Liver (tissue), 9 donors: ENCODE results near the gene TATDN3. TPM values are rescaled to one million over a fixed set of nuclear protein-coding genes. Genes with fewer than 3 reads are reported as not detected.
A peak's percentile ranks its signal among the peaks of the same experiment; 100 is the strongest.

Source experiments
- DNase-seq: peaks from one replicate; pipeline ENCODE4 v3.0.0-alpha.2; 2017; ENCODE audit warnings: low spot score
- H3K27ac ChIP-seq, 2 donors: one replicate each; pipeline ENCODE4 v1.7.0; 2013; ENCODE audit warnings: inconsistent platforms in 2 of 2, low read length in 2 of 2, control low read depth in 1 of 2, low read depth in 1 of 2, mild to moderate bottlenecking in 1 of 2
- H3K27me3 ChIP-seq, 4 donors: one replicate each; pipeline versions ENCODE4 v1.6.1 to v1.7.0; 2013; ENCODE audit warnings: low read length in 3 of 4, inconsistent platforms in 1 of 4, mild to moderate bottlenecking in 1 of 4, moderate library complexity in 1 of 4; ENCODE audit not compliant: control insufficient read depth in 4 of 4, insufficient read depth in 4 of 4
- H3K36me3 ChIP-seq, 4 donors: one replicate each; pipeline versions ENCODE4 v1.6.1 to v1.7.0; 2013; ENCODE audit warnings: low read length in 3 of 4, mild to moderate bottlenecking in 3 of 4, low read depth in 1 of 4, moderate library complexity in 1 of 4; ENCODE audit not compliant: control insufficient read depth in 4 of 4, insufficient read depth in 3 of 4
- H3K4me1 ChIP-seq, 4 donors: one replicate each; pipeline versions ENCODE4 v1.6.1 to v1.7.0; 2013; ENCODE audit warnings: low read length in 3 of 4, mild to moderate bottlenecking in 3 of 4, moderate library complexity in 1 of 4; ENCODE audit not compliant: control insufficient read depth in 4 of 4, insufficient read depth in 4 of 4
- H3K4me3 ChIP-seq, 3 donors: one replicate each; pipeline versions ENCODE4 v1.6.1 to v1.7.0; 2013; ENCODE audit warnings: low read length in 3 of 3, control low read depth in 1 of 3, low read depth in 1 of 3, mild to moderate bottlenecking in 1 of 3
- H3K9ac ChIP-seq, 2 donors: one replicate each; pipeline ENCODE4 v1.7.0; 2013; ENCODE audit warnings: low read length in 2 of 2, mild to moderate bottlenecking in 2 of 2, moderate library complexity in 2 of 2, control low read depth in 1 of 2, low read depth in 1 of 2
- H3K9me3 ChIP-seq, 4 donors: one replicate each; pipeline versions ENCODE4 v1.6.1 to v1.7.0; 2013; ENCODE audit warnings: low read length in 3 of 4; ENCODE audit not compliant: control insufficient read depth in 4 of 4
- EGR1 ChIP-seq, 2 donors: IDR thresholded peaks; 2 replicates each; pipeline ENCODE4 v1.6.1; 2016 to 2018; ENCODE audit warnings: antibody characterized with exemption in 2 of 2, low read depth in 2 of 2
- FOXA1 ChIP-seq: IDR thresholded peaks from 2 replicates; pipeline ENCODE4 v1.6.1; 2016; ENCODE audit warnings: antibody characterized with exemption
- FOXA2 ChIP-seq: IDR thresholded peaks from 2 replicates; pipeline ENCODE4 v1.6.1; 2016; ENCODE audit warnings: antibody characterized with exemption
- GABPA ChIP-seq, 2 donors: IDR thresholded peaks in 1 of 2; conservative IDR thresholded peaks in 1 of 2; 2 replicates each; pipeline ENCODE4 v1.6.1; 2016; ENCODE audit warnings: antibody characterized with exemption in 2 of 2, mild to moderate bottlenecking in 1 of 2, moderate library complexity in 1 of 2
- HNF4A ChIP-seq, 2 donors: conservative IDR thresholded peaks; 2 replicates each; pipeline ENCODE4 v1.6.1; 2016; ENCODE audit warnings: antibody characterized with exemption in 2 of 2, mild to moderate bottlenecking in 2 of 2
- HNF4G ChIP-seq: IDR thresholded peaks from 2 replicates; pipeline ENCODE4 v1.6.1; 2016; ENCODE audit warnings: antibody characterized with exemption
- JUND ChIP-seq, 2 donors: IDR thresholded peaks; 2 replicates each; pipeline ENCODE4 v1.6.1; 2016; ENCODE audit warnings: antibody characterized with exemption in 2 of 2
- NR2F2 ChIP-seq: IDR thresholded peaks from 2 replicates; pipeline ENCODE4 v1.6.1; 2016; ENCODE audit warnings: antibody characterized with exemption
- RAD21 ChIP-seq, 2 donors: IDR thresholded peaks; 2 replicates each; pipeline ENCODE4 v1.6.1; 2016; ENCODE audit warnings: antibody characterized with exemption in 2 of 2, mild to moderate bottlenecking in 2 of 2
- REST ChIP-seq: IDR thresholded peaks from 2 replicates; pipeline ENCODE4 v1.6.1; 2016; ENCODE audit warnings: antibody characterized with exemption, mild to moderate bottlenecking
- RXRA ChIP-seq, 2 donors: IDR thresholded peaks; 2 replicates each; pipeline ENCODE4 v1.6.1; 2017 to 2018; ENCODE audit warnings: antibody characterized with exemption in 2 of 2, mild to moderate bottlenecking in 1 of 2
- SP1 ChIP-seq: IDR thresholded peaks from 2 replicates; pipeline ENCODE4 v1.6.1; 2018; ENCODE audit warnings: antibody characterized with exemption, mild to moderate bottlenecking
- TAF1 ChIP-seq: conservative IDR thresholded peaks from 2 replicates; pipeline ENCODE4 v1.6.1; 2016; ENCODE audit warnings: antibody characterized with exemption, mild to moderate bottlenecking
- YY1 ChIP-seq: IDR thresholded peaks from 2 replicates; pipeline ENCODE4 v1.6.1; 2016; ENCODE audit warnings: antibody characterized with exemption, mild to moderate bottlenecking
- ZBTB33 ChIP-seq: IDR thresholded peaks from 2 replicates; pipeline ENCODE4 v1.6.1; 2016; ENCODE audit warnings: antibody characterized with exemption
- WGBS: extraction: QIAGEN DNeasy Blood & Tissue Kit; methylation state at CpG from one replicate; pipeline ENCODE4 v1.1.7; 2013; 5-methylcytosine and 5-hydroxymethylcytosine counted together
- polyA plus RNA-seq, 2 donors: library from polyadenylated mRNA; stranded (reverse) in 1 of 2; unstranded in 1 of 2; fragments of 200-250 nt in 1 of 2; fragments of >200 nt in 1 of 2; fragmentation: Nextera tagmentation in 1 of 2; extraction: Ambion mirVana in 1 of 2; gene quantifications; one replicate each; pipeline versions ENCODE4 v1.2.1 to v1.2.3, GENCODE V29; 2013 to 2015
- total RNA-seq, 2 donors: library from RNA; depleted of rRNA; stranded (reverse); fragments of >200 nt; gene quantifications; one replicate each; pipeline ENCODE4 v1.2.3, GENCODE V29; 2014
- TF ChIP-seq, protein P1 (sequence below): fragments of 150-350 bp; IDR thresholded peaks from 2 replicates; pipeline ENCODE4 v1.5.1; 2017; ENCODE audit warnings: improper control_type of control experiment, low read depth, low read length; ENCODE audit not compliant: missing input control
- TF ChIP-seq, protein P2 (sequence below): IDR thresholded peaks from 2 replicates; pipeline ENCODE4 v1.6.1; 2016; ENCODE audit warnings: antibody characterized with exemption
- TF ChIP-seq, protein P3 (sequence below): IDR thresholded peaks from 2 replicates; pipeline ENCODE4 v1.6.1; 2016; ENCODE audit warnings: antibody characterized with exemption
- donor health status: healthy.
- donor health status: healthy.
- donor health status: healthy.
- donor health status: healthy.
- donor health status: healthy.

Gene TATDN3
- 1 to 10 TPM; 6.6 to 8.1 TPM for total RNA-seq
- polyA plus RNA-seq = 1 to 10 TPM; 5.2 to 6.7 TPM

- H3K9me3 ChIP-seq = no peaks in the 10 kb centered on the region
- H3K9ac ChIP-seq = peak within 1 kb of the TSS; percentile 76 to 92
- DNase-seq = peak; percentile 100
- H3K27me3 ChIP-seq = no peaks in the 10 kb centered on the region
- H3K4me1 ChIP-seq = peaks cover 3 to 23% (median 17%) of the 10 kb centered on the region in 4 donors
- WGBS = under 1% methylated on average over 46 of the region's 46 CpGs
- TF ChIP-seq EGR1 (IDR thresholded peaks at IDR 0.05; ENCODE audit: low read depth in 2 of 2) = peak in 1 of 2 donors; percentile 71
- TF ChIP-seq, protein P1, sequence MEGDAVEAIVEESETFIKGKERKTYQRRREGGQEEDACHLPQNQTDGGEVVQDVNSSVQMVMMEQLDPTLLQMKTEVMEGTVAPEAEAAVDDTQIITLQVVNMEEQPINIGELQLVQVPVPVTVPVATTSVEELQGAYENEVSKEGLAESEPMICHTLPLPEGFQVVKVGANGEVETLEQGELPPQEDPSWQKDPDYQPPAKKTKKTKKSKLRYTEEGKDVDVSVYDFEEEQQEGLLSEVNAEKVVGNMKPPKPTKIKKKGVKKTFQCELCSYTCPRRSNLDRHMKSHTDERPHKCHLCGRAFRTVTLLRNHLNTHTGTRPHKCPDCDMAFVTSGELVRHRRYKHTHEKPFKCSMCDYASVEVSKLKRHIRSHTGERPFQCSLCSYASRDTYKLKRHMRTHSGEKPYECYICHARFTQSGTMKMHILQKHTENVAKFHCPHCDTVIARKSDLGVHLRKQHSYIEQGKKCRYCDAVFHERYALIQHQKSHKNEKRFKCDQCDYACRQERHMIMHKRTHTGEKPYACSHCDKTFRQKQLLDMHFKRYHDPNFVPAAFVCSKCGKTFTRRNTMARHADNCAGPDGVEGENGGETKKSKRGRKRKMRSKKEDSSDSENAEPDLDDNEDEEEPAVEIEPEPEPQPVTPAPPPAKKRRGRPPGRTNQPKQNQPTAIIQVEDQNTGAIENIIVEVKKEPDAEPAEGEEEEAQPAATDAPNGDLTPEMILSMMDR = no peak
- TF ChIP-seq GABPA (IDR thresholded peaks at IDR 0.05 in 1 of 2, conservative IDR thresholded peaks at IDR 0.05 in 1 of 2) = peak; percentile 93 to 96
- peak; percentile 98 to 99 for TF ChIP-seq HNF4A (conservative IDR thresholded peaks at IDR 0.05)
- peak in 1 of 2 donors; percentile 8 for TF ChIP-seq JUND (IDR thresholded peaks at IDR 0.05)
- TF ChIP-seq RXRA (IDR thresholded peaks at IDR 0.05) = peak; percentile 84 to 85
- TF ChIP-seq SP1 = peak; percentile 95
- peak; percentile 97 for TF ChIP-seq YY1
- TF ChIP-seq REST = peak; percentile 89
- TF ChIP-seq ZBTB33 = peak; percentile 52
- peak; percentile 44 to 51 for TF ChIP-seq RAD21 (IDR thresholded peaks at IDR 0.05)
- peak; percentile 59 for TF ChIP-seq FOXA2
- no peak for TF ChIP-seq FOXA1
- peak; percentile 95 for TF ChIP-seq HNF4G
- TF ChIP-seq, protein P2, sequence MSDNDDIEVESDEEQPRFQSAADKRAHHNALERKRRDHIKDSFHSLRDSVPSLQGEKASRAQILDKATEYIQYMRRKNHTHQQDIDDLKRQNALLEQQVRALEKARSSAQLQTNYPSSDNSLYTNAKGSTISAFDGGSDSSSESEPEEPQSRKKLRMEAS = peak; percentile 88
- TF ChIP-seq NR2F2 = peak; percentile 91
- TF ChIP-seq, protein P3, sequence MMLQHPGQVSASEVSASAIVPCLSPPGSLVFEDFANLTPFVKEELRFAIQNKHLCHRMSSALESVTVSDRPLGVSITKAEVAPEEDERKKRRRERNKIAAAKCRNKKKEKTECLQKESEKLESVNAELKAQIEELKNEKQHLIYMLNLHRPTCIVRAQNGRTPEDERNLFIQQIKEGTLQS = peak; percentile 85
- peak; percentile 88 for TF ChIP-seq TAF1
- peak within 1 kb of the TSS; percentile 88 to 98 for H3K27ac ChIP-seq
- peak within 1 kb of the TSS; percentile 78 to 92 (median 85) for H3K4me3 ChIP-seq
- H3K36me3 ChIP-seq = peaks cover 0 to 2% (median 1%) of the 10 kb centered on the region in 4 donors
These were observed at the start of gene TATDN3, which contains the start of gene NSL1 for GRCh38 chr1:212791676-212792395. TATDN3 (plus strand) TSS chr1:212791894; CDS start chr1:212791922, 28 bp downstream. NSL1 (minus strand) TSS chr1:212791777; CDS start chr1:212791763, 14 bp downstream.
